VCaP (cell line): ENCODE results near the gene GXYLT2.

ENCODE experiments used
- H3K27ac ChIP-seq: fragments of 450-650 bp; 2 replicates; pipeline ENCODE4 v1.5.1; 2017
- CTCF ChIP-seq: fragments of 450-650 bp; conservative IDR thresholded peaks from 2 replicates; pipeline ENCODE4 v1.5.1; 2017; ENCODE audit warnings: mild to moderate bottlenecking, moderate library complexity

GXYLT2 gene

GRCh38 chr3:72887705-72888545 lies at the start of gene GXYLT2:
Gene GXYLT2 (plus strand): TSS chr3:72888046. CDS start chr3:72888234, 188 bp downstream.
- H3K27ac ChIP-seq: peak within 1 kb of the TSS; percentile 35; the same call in 1 of the 2 replicates
- TF ChIP-seq CTCF: peak; percentile 64

- no peak for TF ChIP-seq CTCF
- H3K27ac ChIP-seq: no peak overlapping the region
Measured at GRCh38 chr3:72839057-72839456, 48.8 kb upstream of the GXYLT2 start.

- no peak overlapping the region for H3K27ac ChIP-seq
- no peak for TF ChIP-seq CTCF
Measured at GRCh38 chr3:72844436-72844993, 43.3 kb upstream of the GXYLT2 start.

- H3K27ac ChIP-seq: no peak overlapping the region
- TF ChIP-seq CTCF: no peak
Measured at GRCh38 chr3:72846166-72846565, 41.7 kb upstream of the GXYLT2 start.

GRCh38 chr3:72847282-72847681 lies 40.6 kb upstream of the GXYLT2 start:
- H3K27ac ChIP-seq: peak overlapping the region; percentile 55
- no peak for TF ChIP-seq CTCF

- H3K27ac ChIP-seq: peak within 1 kb of the TSS; percentile 55
Measured at GRCh38 chr3:72847751-72848702, 39.8 kb upstream of the GXYLT2 start, which contains the start of gene SHQ1. Gene SHQ1 (minus strand): TSS chr3:72848445. CDS start chr3:72848340, 105 bp downstream.

More at GRCh38 chr3:72847751-72848702, 39.8 kb upstream of the GXYLT2 start, which contains the start of gene SHQ1:
- TF ChIP-seq CTCF: no peak
